Limb (tissue), 2 donors: Measurements from ENCODE around the gene MYH7.

Experiments used
- DNase-seq, 2 donors: peaks; one replicate each; pipeline ENCODE4 v3.0.0-alpha.2; 2016; ENCODE audit errors: extremely low spot score in 2 of 2

Gene MYH7

DNA sequence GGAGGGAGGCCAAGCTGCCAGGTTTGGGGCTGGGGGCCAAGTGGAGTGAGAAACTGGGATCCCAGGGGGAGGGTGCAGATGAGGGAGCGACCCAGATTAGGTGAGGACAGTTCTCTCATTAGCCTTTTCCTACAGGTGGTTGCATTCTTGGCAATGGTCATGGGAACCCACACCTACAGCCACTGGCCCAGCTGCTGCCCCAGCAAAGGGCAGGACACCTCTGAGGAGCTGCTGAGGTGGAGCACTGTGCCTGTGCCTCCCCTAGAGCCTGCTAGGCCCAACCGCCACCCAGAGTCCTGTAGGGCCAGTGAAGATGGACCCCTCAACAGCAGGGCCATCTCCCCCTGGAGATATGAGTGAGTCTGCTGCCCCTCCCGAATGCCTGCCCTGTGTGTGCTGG lies 62.4 kb downstream of the MYH7 start:
- no peak for DNase-seq

DNA sequence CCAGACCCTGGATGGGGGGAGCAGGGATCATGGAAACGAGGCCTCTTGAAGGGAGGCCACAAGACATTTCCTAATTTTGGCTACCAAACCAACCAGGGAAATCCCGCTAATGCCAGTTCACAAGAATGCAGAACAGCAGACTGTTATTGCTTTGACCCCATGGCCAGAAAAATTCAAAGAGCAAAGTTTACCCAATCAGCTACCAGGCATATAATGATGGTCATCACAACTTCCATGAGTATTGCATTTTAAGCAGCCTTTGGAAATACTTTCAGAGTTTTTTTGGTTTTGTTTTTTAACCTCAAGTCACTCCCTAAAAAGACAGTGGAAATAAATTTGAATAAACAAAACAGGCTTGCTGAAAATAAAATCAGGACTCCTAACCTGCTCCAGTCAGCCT lies 63.0 kb downstream of the MYH7 start, which contains the start of gene IL25:
Gene IL25, plus strand, starts transcription at position 301 of the 400 bp plus-strand sequence.
- DNase-seq: no peak

DNA sequence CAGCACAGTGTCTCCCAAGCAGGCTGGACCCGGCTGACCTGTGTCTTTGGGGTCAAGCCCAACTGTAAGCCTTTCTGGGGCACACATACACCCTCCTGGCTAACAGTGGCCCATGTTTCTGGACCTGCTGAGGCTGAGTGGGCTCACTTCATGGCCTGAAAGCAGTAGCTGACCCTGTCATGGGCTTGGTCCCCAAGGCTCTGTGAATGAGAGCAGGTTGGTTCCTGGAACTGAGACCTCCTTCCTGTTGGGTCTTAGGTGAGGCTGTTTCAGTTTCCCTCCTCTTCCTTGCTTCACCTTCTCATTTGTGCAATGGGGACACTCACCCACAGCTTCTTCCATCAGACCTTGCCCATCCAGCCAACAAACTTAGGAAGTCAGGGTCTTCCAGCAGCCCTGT lies 63.6 kb downstream of the MYH7 start:
- DNase-seq: no peak

DNA sequence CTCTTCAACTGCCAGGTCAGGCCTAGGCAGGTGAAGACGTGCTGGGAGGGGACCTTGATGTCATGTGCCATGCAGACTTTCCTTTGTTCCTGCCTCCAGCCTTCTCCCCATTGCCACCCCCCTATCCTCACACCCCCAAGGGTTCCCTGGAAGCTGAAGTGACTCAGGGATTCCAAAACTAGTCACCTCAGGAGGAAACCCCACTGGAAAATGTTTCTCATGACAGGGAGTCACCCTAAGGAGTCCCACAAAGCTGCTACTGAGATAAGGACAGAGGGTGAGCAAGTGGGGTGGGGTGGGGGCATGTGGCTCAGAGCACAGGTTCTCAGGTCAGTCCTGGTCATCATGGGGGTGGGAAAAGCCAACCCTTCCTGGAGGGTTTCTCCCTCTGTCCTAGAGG lies 65.2 kb downstream of the MYH7 start:
- DNase-seq: no peak

DNA sequence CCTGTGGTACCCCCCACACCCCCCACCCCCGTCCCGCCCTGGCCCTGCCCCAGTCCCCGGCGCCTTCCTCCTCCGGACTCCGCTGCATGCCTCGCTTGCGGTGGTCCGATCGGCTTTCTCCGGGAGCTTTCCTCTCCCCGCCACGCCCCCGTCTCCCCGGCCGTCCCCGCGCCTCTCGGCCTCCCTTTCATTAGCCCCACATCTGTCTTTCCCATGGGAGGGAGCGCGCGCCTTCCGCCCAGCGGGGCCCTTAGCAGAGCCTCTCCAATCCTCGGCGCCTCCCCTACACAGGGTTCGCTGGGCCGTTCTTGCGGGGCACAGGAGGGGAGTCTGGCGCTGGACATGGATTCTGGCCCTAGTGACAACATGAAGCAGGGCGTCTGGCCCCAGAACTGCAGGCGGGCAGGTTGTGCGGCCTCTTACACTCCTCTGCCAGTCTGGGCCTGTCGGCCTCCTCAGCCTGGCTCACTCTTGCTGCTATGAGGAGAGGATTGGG lies 69.0 kb downstream of the MYH7 start:
- DNase-seq: peak; percentile 79 to 88

DNA sequence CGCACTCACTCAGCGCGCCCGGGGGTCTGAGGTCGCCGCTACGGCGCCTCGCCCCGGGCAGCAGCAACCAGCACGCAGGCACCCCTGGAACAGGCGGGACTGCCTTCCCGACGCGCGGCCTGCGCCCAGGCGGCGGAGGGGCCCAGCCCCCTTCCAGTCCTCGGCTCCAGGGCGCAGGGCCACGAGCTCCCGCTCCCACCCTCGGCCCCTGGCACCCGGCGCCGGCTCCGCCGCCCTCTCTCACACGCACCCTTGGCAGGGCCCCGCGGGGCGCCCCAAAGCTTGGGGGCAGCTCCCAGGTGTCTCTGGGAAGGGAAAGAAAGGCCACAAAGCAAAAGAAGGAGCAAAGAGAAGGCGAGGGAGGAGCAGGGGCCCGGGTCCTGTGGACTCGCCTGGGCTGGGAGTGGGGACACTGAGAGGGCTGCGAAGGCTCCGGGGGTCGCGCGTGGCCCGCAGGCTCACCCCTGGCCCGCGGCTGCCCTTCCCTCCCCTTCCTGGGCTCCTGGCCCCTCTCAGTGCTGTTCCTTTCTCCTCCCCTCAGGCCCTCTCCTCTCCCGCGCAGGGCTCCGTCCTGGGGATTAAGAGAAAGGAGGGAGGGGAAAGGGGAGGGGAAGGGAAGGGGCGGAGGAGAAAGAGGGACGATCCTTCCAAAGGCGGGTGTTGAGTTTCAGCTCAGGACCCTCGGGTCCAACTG lies 69.6 kb downstream of the MYH7 start:
- peak; percentile 88 to 91 for DNase-seq

DNA sequence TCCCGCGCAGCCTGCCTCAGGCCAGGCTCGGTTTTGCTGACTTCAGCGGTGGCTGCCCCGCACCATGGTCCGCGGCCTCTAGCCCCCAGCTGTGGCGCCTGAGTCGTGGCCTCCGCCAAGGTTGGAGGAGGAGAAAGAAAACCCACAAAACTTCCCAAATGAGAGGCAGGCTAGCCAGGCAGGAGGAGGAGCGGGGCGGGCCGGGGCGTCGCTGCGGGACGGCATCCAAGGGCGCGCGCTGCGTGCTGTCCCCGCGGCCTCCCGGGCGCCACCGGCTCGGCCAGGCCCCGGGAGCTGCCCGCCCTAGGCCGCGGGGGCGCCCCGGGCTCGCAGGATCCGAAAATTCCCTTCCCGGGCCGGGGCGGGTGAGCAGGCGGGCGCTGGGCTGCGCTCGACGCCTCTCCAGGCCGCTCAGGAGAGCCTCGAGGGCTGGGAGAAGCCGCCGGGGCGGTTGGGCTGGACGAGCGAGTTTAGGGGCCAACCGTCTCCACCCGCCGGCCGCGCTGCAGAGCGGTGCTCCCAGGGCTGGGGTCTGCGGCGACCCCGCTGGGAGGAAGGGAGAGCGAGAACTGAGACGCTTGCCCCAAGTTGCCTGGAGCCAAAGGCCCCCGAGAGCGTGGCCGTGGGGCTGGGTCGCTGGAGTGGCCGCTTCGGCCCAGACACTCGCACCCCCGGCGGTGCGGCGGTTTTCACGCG lies 70.3 kb downstream of the MYH7 start, which contains the start of gene EFS:
Gene EFS, minus strand, starts transcription at position 137 of the 696 bp plus-strand sequence. CDS start 147 bp downstream, outside the sequence.
- peak in 1 of 2 donors; percentile 70 for DNase-seq

DNA sequence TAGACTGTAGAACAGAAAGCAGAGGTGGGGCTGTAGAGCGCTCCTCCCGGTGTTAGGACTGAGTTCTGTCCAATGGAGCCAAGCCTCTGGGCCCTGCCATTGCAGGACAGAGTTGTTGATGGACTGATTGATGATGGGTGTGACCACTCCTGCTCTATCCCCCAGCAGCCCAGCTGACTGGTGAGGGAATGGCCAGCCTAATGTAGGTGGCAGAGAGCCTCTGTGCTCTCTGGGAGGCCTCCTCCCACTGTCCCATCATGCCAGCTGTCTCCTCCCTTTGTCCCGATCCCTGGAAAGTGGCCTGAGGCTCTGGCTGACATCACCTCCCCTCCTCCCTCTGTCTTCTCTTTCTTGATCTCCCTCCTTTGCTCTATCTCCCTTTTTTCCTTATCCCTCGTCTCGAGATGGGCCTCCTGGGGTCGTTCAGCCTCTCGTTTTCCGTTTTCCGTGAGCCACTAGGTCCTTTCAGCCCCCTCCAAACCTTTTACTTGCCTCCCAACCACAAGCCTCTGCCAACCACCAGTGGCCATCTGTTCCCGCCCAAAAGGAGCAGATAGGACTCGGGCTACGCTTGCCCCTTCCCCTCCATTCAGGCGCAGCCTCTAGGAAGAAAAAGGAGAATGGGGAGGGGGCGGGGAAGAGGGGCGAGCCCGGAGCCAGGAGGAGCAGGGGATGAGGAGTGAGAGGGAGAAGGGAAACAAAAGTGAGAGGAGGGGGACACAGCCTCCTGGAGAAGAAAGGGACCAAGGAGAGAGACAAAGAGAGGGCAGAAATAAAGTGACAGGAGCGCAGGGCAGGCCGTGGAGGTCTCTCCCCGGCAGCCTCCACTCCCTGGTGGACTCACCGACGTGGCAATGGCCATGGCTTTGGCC lies 71.1 kb downstream of the MYH7 start:
- peak in 1 of 2 donors; percentile 69 for DNase-seq
